ENCODE measurements around the gene TMEM258.

DNA sequence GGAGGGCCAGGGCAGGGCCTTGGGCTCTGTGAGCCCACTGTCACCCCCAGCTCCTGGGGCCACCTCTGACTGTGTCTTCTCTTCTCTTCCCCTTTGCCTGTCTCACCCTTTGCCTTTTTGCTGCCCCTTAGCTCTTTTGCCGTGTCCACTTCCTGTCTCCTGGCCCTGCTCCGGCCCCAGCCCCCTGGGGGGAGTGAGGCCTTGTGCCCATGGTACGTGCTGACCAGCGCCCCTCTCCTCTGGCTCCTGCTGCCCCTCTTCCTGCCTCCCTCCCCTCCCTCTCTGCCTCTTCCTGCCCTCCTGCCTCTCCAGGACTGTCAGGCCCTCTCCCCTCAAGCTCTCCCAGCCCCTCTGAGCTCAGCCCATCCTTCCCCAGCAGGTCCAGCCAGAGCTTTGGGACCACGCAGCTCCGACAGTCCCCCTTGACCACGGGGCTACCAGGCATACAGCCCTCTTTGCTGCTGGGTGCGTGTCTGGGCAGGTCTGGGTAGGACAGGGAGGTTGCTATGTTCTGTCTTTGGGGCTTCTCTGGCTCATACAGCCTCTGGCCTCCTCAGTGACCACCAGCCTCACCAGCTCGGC lies 11.7 kb downstream of the TMEM258 start:
- TF ChIP-seq POLR2AphosphoS5 (IDR thresholded peaks at IDR 0.05; ENCODE audit: low read depth, low read length) = no peak
- TF ChIP-seq TAF1 (IDR thresholded peaks at IDR 0.05; ENCODE audit: borderline replicate concordance, insufficient read depth, low read length) = no peak
- TF ChIP-seq SIN3A (IDR thresholded peaks at IDR 0.05; ENCODE audit: borderline replicate concordance, insufficient read depth, low read length) = no peak

Data from PFSK-1 (cell line).